HG03342 (cell line): ENCODE results near the gene TAMALIN.

ENCODE experiments used
- ATAC-seq: cut with Tn5 transposase; IDR thresholded peaks from one replicate; pipeline ENCODE4 v1.9.1; 2021; ENCODE audit warnings: mild to moderate bottlenecking, moderate library complexity; ENCODE audit not compliant: unreplicated experiment

Gene TAMALIN

GRCh38 chr12:51980809-51981127 is 26.0 kb upstream of the TAMALIN start:
- ATAC-seq, result no peak

- ATAC-seq, result no peak
Measured at GRCh38 chr12:51984657-51985056, 22.1 kb upstream of the TAMALIN start.

GRCh38 chr12:51985154-51985835 is 21.5 kb upstream of the TAMALIN start:
- ATAC-seq, result no peak

- ATAC-seq, result no peak
Measured at GRCh38 chr12:51986834-51987233, 19.9 kb upstream of the TAMALIN start.

- no peak for ATAC-seq
Measured at GRCh38 chr12:51992246-51992645, 14.5 kb upstream of the TAMALIN start.

- ATAC-seq, result no peak
Measured at GRCh38 chr12:51994539-51994820, 12.3 kb upstream of the TAMALIN start.

- ATAC-seq, result no peak
Measured at GRCh38 chr12:51994959-51995358, 11.8 kb upstream of the TAMALIN start.

GRCh38 chr12:51997136-51997535 is 9.6 kb upstream of the TAMALIN start:
- ATAC-seq, result no peak

- no peak for ATAC-seq
Measured at GRCh38 chr12:52003016-52003550, 3.7 kb upstream of the TAMALIN start.

GRCh38 chr12:52003591-52003990 is 3.2 kb upstream of the TAMALIN start:
- no peak for ATAC-seq

GRCh38 chr12:52004042-52004648 is 2.6 kb upstream of the TAMALIN start:
- no peak for ATAC-seq

GRCh38 chr12:52005218-52005902 is 1.4 kb upstream of the TAMALIN start:
- ATAC-seq, result no peak

GRCh38 chr12:52005903-52006703 is 643 bp upstream of the TAMALIN start:
- ATAC-seq, result peak; percentile 56

GRCh38 chr12:52007158-52007921 is 594 bp downstream of the TAMALIN start:
- ATAC-seq, result no peak

- ATAC-seq, result no peak
Measured at GRCh38 chr12:52007982-52008510, 1.3 kb downstream of the TAMALIN start.

GRCh38 chr12:52009081-52009751 is 2.5 kb downstream of the TAMALIN start:
- no peak for ATAC-seq

- no peak for ATAC-seq
Measured at GRCh38 chr12:52010152-52010622, 3.4 kb downstream of the TAMALIN start.

GRCh38 chr12:52010692-52011601 is 4.2 kb downstream of the TAMALIN start:
- ATAC-seq, result no peak
